Astrocyte (in vitro differentiated cells and primary cell): Measurements from ENCODE around the gene TMEM258. TPM values are rescaled to one million over a fixed set of nuclear protein-coding genes. Genes with fewer than 3 reads are reported as not detected.

Experiments used
- DNase-seq: peaks from one replicate; pipeline ENCODE4 v3.0.0-alpha.2; 2010; ENCODE audit warnings: low read depth
- FAIRE-seq: peaks from 2 replicates; lab custom pipeline; 2011; peaks lifted over from hg19 to GRCh38; lab: Jason Lieb, UNC
- H2AFZ ChIP-seq: 2 replicates; pipeline ENCODE4 v1.6.0; 2012; ENCODE audit warnings: low read depth, low read length, inconsistent platforms
- H3K27ac ChIP-seq: 2 replicates; pipeline ENCODE4 v1.5.1; 2011; ENCODE audit warnings: low read depth, low read length, inconsistent platforms
- H3K27me3 ChIP-seq: 2 replicates; pipeline ENCODE4 v1.6.0; 2011; ENCODE audit warnings: low read length, inconsistent platforms; ENCODE audit not compliant: insufficient read depth
- H3K36me3 ChIP-seq: 2 replicates; pipeline ENCODE4 v1.5.1; 2011; ENCODE audit warnings: low read length, inconsistent platforms; ENCODE audit not compliant: insufficient read depth
- H3K4me1 ChIP-seq: 2 replicates; pipeline ENCODE4 v1.5.1; 2011; ENCODE audit warnings: low read length, inconsistent platforms; ENCODE audit not compliant: insufficient read depth
- H3K4me2 ChIP-seq: 2 replicates; pipeline ENCODE4 v1.6.0; 2012; ENCODE audit warnings: low read length, inconsistent platforms
- H3K4me3 ChIP-seq: 2 replicates; pipeline ENCODE4 v1.5.1; 2011; ENCODE audit warnings: low read depth, mild to moderate bottlenecking, low read length, inconsistent platforms; ENCODE audit not compliant: insufficient read depth
- H3K79me2 ChIP-seq: 2 replicates; pipeline ENCODE4 v1.6.0; 2012; ENCODE audit warnings: mild to moderate bottlenecking, low read length, inconsistent platforms; ENCODE audit not compliant: insufficient read depth
- H3K9ac ChIP-seq: 2 replicates; pipeline ENCODE4 v1.6.0; 2012; ENCODE audit warnings: mild to moderate bottlenecking, low read length, inconsistent platforms
- H3K9me3 ChIP-seq: 2 replicates; pipeline ENCODE4 v1.5.1; 2012; ENCODE audit warnings: low read depth, mild to moderate bottlenecking, low read length, inconsistent platforms; ENCODE audit not compliant: insufficient read depth
- H4K20me1 ChIP-seq: 2 replicates; pipeline ENCODE4 v1.6.0; 2012; ENCODE audit warnings: low read length, inconsistent platforms; ENCODE audit not compliant: insufficient read depth
- H3K27ac Mint-ChIP-seq: one replicate; pipeline ENCODE4 v1.8.0; 2021; ENCODE audit warnings: mild to moderate bottlenecking, mixed read lengths; ENCODE audit not compliant: unreplicated experiment
- H3K27me3 Mint-ChIP-seq: one replicate; pipeline ENCODE4 v1.8.0; 2021; ENCODE audit warnings: low read depth, mixed read lengths; ENCODE audit not compliant: unreplicated experiment
- H3K36me3 Mint-ChIP-seq: one replicate; pipeline ENCODE4 v1.8.0; 2021; ENCODE audit warnings: low read depth, mixed read lengths; ENCODE audit not compliant: unreplicated experiment
- H3K4me1 Mint-ChIP-seq: one replicate; pipeline ENCODE4 v1.8.0; 2021; ENCODE audit warnings: low read depth, mixed read lengths; ENCODE audit not compliant: unreplicated experiment
- H3K4me3 Mint-ChIP-seq: one replicate; pipeline ENCODE4 v1.8.0; 2021; ENCODE audit warnings: mild to moderate bottlenecking, moderate library complexity, mixed read lengths; ENCODE audit not compliant: unreplicated experiment
- H3K9me3 Mint-ChIP-seq: one replicate; pipeline ENCODE4 v1.8.0; 2021; ENCODE audit warnings: mild to moderate bottlenecking, mixed read lengths; ENCODE audit not compliant: unreplicated experiment
- EZH2 ChIP-seq: IDR thresholded peaks from 2 replicates; pipeline ENCODE4 v1.6.1; 2012; ENCODE audit warnings: mild to moderate bottlenecking, low read length, inconsistent platforms; ENCODE audit not compliant: insufficient read depth
- total RNA-seq: library from RNA; stranded (reverse); gene quantifications from 2 replicates; pipeline ENCODE4 v1.2.1, GENCODE V29; 2021
- TF ChIP-seq, protein P1 (sequence below): IDR thresholded peaks from 2 replicates; pipeline ENCODE4 v1.5.1; 2011; ENCODE audit warnings: low read depth, mild to moderate bottlenecking, inconsistent platforms, low read length, moderate library complexity; ENCODE audit not compliant: insufficient read depth

Gene TMEM258
- total RNA-seq, 1 donor from 2014 or later = 98.6 TPM

DNA sequence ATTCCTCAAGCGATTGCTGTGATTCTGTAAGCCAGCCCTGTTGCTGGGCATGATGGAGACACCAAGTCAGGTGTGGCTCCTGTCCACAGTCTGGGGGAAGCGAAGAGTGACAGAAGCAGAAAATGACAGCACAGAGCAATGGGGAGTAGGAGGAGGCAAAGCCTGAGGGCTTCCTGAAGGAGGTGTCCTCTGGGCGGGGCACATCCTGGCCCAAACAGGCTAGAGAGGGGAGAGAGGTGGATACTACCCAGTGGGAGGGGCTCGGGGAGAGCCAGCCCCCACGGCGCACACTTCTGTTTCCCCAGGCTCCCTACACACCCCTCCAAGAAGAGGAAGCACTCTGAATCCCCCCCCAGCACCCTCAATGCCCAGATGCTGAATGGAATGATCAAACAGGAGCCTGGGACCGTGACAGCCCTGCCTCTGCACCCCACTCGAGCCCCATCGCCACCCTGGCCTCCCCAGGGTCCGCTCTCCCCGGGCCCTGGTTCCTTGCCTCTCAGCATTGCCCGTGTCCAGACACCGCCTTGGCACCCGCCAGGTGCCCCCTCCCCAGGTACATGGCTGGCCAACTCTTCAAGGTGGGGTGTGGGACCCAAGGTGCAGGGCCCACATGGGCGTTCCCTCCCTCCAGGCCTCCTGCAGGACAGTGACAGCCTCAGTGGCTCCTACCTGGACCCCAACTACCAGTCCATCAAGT lies 21.1 kb downstream of the TMEM258 start:
- H3K9ac ChIP-seq = no peak overlapping the region
- TF ChIP-seq, protein P1, sequence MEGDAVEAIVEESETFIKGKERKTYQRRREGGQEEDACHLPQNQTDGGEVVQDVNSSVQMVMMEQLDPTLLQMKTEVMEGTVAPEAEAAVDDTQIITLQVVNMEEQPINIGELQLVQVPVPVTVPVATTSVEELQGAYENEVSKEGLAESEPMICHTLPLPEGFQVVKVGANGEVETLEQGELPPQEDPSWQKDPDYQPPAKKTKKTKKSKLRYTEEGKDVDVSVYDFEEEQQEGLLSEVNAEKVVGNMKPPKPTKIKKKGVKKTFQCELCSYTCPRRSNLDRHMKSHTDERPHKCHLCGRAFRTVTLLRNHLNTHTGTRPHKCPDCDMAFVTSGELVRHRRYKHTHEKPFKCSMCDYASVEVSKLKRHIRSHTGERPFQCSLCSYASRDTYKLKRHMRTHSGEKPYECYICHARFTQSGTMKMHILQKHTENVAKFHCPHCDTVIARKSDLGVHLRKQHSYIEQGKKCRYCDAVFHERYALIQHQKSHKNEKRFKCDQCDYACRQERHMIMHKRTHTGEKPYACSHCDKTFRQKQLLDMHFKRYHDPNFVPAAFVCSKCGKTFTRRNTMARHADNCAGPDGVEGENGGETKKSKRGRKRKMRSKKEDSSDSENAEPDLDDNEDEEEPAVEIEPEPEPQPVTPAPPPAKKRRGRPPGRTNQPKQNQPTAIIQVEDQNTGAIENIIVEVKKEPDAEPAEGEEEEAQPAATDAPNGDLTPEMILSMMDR = no peak
- no peak for TF ChIP-seq EZH2
- Mint-ChIP-seq H3K4me3 (no peak overlapping the region), H3K27me3 (no peaks in the 10 kb centered on the region), H3K4me1 (no peaks in the 10 kb centered on the region), H3K27ac (no peak overlapping the region), H3K9me3 (no peaks in the 10 kb centered on the region), H3K36me3 (no peaks in the 10 kb centered on the region)
- H3K4me2 ChIP-seq = no peak overlapping the region
- no peak overlapping the region for H3K27ac ChIP-seq
- H3K4me1 ChIP-seq = peaks cover 9% of the 10 kb centered on the region
- no peaks in the 10 kb centered on the region for H3K9me3 ChIP-seq
- no peak overlapping the region for H2AFZ ChIP-seq
- H3K36me3 ChIP-seq = no peaks in the 10 kb centered on the region
- H3K4me3 ChIP-seq = no peak overlapping the region
- H4K20me1 ChIP-seq = peaks cover 9% of the 10 kb centered on the region
- no peaks in the 10 kb centered on the region for H3K79me2 ChIP-seq
- H3K27me3 ChIP-seq = no peaks in the 10 kb centered on the region
- no peak for FAIRE-seq
- DNase-seq = no peak

DNA sequence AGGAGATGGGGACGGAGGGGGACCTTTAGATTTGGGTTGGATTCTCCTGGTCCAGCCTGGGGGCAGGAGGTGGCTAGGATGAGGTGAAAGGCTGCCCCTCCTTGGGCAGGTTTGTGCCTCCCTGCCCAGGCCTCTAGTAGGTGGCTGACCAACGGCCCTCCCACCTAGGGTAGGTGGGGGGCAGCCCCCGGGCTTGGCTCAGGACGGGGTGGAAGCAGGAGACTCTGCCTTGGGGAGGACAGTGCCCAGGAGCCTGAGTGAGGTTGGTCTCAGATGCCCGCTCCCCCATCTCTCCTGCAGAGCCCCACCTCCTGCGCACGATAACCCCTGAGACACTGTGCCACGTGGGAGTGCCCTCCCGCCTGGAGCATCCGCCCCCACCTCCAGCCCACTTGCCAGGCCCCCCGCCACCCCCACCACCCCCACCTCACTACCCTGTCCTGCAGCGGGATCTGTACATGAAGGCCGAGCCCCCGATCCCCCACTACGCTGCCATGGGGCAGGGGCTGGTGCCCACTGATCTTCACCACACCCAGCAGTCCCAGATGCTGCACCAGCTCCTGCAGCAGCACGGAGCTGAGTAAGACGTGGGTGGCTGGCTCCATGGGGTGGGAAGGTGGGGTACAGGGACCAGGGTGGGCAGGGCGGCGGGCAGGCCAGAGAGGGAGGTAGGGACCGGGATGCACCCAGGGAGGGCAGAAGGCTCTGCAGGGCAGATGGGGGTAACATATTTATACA lies 22.3 kb downstream of the TMEM258 start:
- no peaks in the 10 kb centered on the region for H3K36me3 Mint-ChIP-seq

More for the DNA sequence above, 22.3 kb downstream of the TMEM258 start:
- no peaks in the 10 kb centered on the region for H3K79me2 ChIP-seq
- no peak for TF ChIP-seq EZH2
- TF ChIP-seq, protein P1 = no peak
- no peaks in the 10 kb centered on the region for H3K36me3 ChIP-seq
- H3K4me3 ChIP-seq = no peak overlapping the region
- DNase-seq (no peak), FAIRE-seq (no peak)
- peaks cover 2% of the 10 kb centered on the region for H3K4me1 Mint-ChIP-seq
- no peak overlapping the region for H2AFZ ChIP-seq
- peaks cover 9% of the 10 kb centered on the region for H3K4me1 ChIP-seq
- no peak overlapping the region for H3K4me3 Mint-ChIP-seq
- H3K27ac ChIP-seq = no peak overlapping the region
- H4K20me1 ChIP-seq = peaks cover 5% of the 10 kb centered on the region
- no peaks in the 10 kb centered on the region for H3K27me3 Mint-ChIP-seq
- H3K27me3 ChIP-seq = no peaks in the 10 kb centered on the region
- no peaks in the 10 kb centered on the region for H3K9me3 ChIP-seq
- no peak overlapping the region for H3K27ac Mint-ChIP-seq
- H3K9me3 Mint-ChIP-seq = no peaks in the 10 kb centered on the region
- peak overlapping the region; percentile 41 for H3K9ac ChIP-seq
- peak overlapping the region; percentile 55 for H3K4me2 ChIP-seq
